Glutamatergic neuron (in vitro differentiated cells): ENCODE measurements around the gene CLPTM1L. TPM values are rescaled to one million over a fixed set of nuclear protein-coding genes. Genes with fewer than 3 reads are reported as not detected.
A peak's percentile ranks its signal among the peaks of the same experiment; 100 is the strongest.

Experiments used
- DNase-seq: peaks from one replicate; pipeline ENCODE4 v3.0.0; 2022
- H3K27ac Mint-ChIP-seq: one replicate; pipeline ENCODE4 v1.8.0; 2020; ENCODE audit warnings: mild to moderate bottlenecking, mixed read lengths, inconsistent platforms; ENCODE audit not compliant: unreplicated experiment
- H3K27me3 Mint-ChIP-seq: one replicate; pipeline ENCODE4 v1.8.0; 2020; ENCODE audit warnings: mild to moderate bottlenecking, moderate library complexity, mixed read lengths, inconsistent platforms; ENCODE audit not compliant: unreplicated experiment
- H3K36me3 Mint-ChIP-seq: one replicate; pipeline ENCODE4 v1.8.0; 2020; ENCODE audit warnings: mild to moderate bottlenecking, mixed read lengths, inconsistent platforms; ENCODE audit not compliant: unreplicated experiment
- H3K4me1 Mint-ChIP-seq: one replicate; pipeline ENCODE4 v1.8.0; 2020; ENCODE audit warnings: mild to moderate bottlenecking, low read depth, mixed read lengths, inconsistent platforms; ENCODE audit not compliant: unreplicated experiment
- H3K4me3 Mint-ChIP-seq: one replicate; pipeline ENCODE4 v1.8.0; 2020; ENCODE audit warnings: mild to moderate bottlenecking, mixed read lengths, inconsistent platforms; ENCODE audit not compliant: unreplicated experiment
- H3K9me3 Mint-ChIP-seq: one replicate; pipeline ENCODE4 v1.8.0; 2020; ENCODE audit warnings: mild to moderate bottlenecking, moderate library complexity, mixed read lengths, inconsistent platforms; ENCODE audit not compliant: unreplicated experiment
- total RNA-seq: library from RNA; stranded (reverse); fragmentation: NEBNext Ultra II Directional; extraction: Animal tissue kit (Norgen Biotek cat#: 25700); gene quantifications from one replicate; pipeline ENCODE4 v1.2.1, GENCODE V29; 2021; ENCODE audit not compliant: unreplicated experiment
- TF ChIP-seq, protein P1 (sequence below): fragments of 200-600 bp; sonication (generic); IDR thresholded peaks from one replicate; pipeline ENCODE4 v1.5.0; 2021; ENCODE audit not compliant: partially characterized antibody, unreplicated experiment

The CLPTM1L gene
- total RNA-seq, 1 donor from 2014 or later: 95.2 TPM

DNA sequence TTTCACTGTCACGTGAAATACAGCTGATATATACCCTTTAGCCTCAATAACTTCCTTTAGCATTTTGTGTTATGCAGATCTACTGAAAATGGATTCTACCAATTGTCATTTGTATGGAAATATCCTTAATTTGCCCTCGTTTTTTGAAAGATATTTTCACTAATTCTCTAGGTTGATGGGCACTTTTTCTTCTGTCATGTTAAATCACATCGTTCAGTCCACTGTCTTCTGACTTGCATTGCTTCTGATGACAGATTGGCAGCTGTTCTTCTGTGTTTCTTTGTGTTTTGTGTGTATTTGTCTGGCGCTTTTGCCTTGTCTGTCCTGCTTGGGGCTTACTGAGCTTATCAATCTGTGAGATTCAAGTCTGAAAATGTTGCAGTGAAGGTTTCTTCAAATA lies 9.7 kb upstream of the CLPTM1L start:
- Mint-ChIP-seq H3K36me3 (peaks cover 7% of the 10 kb centered on the region), H3K4me3 (no peak overlapping the region), H3K27ac (peak overlapping the region; percentile 84), H3K9me3 (peaks cover 7% of the 10 kb centered on the region), H3K4me1 (peaks cover 15% of the 10 kb centered on the region), H3K27me3 (peaks cover 3% of the 10 kb centered on the region)
- TF ChIP-seq, protein P1, sequence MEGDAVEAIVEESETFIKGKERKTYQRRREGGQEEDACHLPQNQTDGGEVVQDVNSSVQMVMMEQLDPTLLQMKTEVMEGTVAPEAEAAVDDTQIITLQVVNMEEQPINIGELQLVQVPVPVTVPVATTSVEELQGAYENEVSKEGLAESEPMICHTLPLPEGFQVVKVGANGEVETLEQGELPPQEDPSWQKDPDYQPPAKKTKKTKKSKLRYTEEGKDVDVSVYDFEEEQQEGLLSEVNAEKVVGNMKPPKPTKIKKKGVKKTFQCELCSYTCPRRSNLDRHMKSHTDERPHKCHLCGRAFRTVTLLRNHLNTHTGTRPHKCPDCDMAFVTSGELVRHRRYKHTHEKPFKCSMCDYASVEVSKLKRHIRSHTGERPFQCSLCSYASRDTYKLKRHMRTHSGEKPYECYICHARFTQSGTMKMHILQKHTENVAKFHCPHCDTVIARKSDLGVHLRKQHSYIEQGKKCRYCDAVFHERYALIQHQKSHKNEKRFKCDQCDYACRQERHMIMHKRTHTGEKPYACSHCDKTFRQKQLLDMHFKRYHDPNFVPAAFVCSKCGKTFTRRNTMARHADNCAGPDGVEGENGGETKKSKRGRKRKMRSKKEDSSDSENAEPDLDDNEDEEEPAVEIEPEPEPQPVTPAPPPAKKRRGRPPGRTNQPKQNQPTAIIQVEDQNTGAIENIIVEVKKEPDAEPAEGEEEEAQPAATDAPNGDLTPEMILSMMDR: no peak
- DNase-seq: no peak

- peaks cover 9% of the 10 kb centered on the region for H3K9me3 Mint-ChIP-seq
- no peak for DNase-seq
- H3K27ac Mint-ChIP-seq: no peak overlapping the region
- peaks cover 7% of the 10 kb centered on the region for H3K36me3 Mint-ChIP-seq
- H3K27me3 Mint-ChIP-seq: peaks cover 3% of the 10 kb centered on the region
- H3K4me1 Mint-ChIP-seq: peaks cover 15% of the 10 kb centered on the region
- TF ChIP-seq, protein P1: no peak
- H3K4me3 Mint-ChIP-seq: no peak overlapping the region
These were observed 7.6 kb upstream of the CLPTM1L start for GRCh38 chr5:1352231-1353219.

- peaks cover 3% of the 10 kb centered on the region for H3K27me3 Mint-ChIP-seq
- no peak overlapping the region for H3K4me3 Mint-ChIP-seq
- no peak overlapping the region for H3K27ac Mint-ChIP-seq
- no peak for DNase-seq
- peaks cover 7% of the 10 kb centered on the region for H3K36me3 Mint-ChIP-seq
- H3K4me1 Mint-ChIP-seq: peaks cover 13% of the 10 kb centered on the region
- peaks cover 7% of the 10 kb centered on the region for H3K9me3 Mint-ChIP-seq
- TF ChIP-seq, protein P1: no peak
These were observed 6.3 kb upstream of the CLPTM1L start for GRCh38 chr5:1351156-1351555.

DNA sequence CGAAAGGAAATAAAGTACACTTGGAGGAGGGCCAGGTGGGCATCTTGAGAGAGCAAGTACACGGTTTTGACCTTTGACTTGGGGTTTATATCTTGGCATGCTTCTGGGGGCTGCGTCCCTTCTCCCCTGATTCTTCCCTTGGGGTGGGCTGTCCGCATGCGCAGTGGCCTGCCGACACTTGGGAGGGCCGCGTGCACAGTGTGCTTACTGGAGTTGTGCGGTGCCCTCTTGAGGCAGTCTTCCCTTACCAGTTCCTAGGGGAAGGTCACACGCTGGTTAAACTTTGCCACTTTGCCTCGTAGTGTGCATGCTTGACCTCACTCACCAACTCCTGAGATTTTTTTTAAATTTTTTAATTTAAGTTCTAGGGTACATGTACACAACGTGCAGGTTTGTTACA lies 4.3 kb upstream of the CLPTM1L start:
- H3K4me3 Mint-ChIP-seq: no peak overlapping the region
- H3K27ac Mint-ChIP-seq: no peak overlapping the region
- TF ChIP-seq, protein P1: no peak
- H3K4me1 Mint-ChIP-seq: peaks cover 1% of the 10 kb centered on the region
- DNase-seq: no peak
- H3K27me3 Mint-ChIP-seq: peaks cover 2% of the 10 kb centered on the region
- peaks cover 7% of the 10 kb centered on the region for H3K36me3 Mint-ChIP-seq
- peaks cover 8% of the 10 kb centered on the region for H3K9me3 Mint-ChIP-seq

DNA sequence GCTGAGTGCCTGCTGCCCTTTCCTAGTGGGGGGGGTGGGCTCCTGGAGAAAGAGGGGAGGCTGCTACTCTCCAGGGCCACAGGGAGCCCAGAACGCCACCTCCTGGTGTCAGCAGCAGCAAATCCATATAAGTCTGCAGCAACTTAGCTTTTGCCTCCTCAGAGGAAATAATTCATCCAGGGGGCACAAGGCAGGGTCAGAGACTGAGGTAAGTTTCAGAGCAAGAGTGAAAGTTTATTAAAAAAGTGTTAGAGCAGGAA lies 4.0 kb upstream of the CLPTM1L start:
- Mint-ChIP-seq H3K4me1 (peaks cover 3% of the 10 kb centered on the region), H3K4me3 (no peak overlapping the region), H3K27ac (no peak overlapping the region), H3K36me3 (peaks cover 7% of the 10 kb centered on the region), H3K9me3 (peaks cover 11% of the 10 kb centered on the region), H3K27me3 (peaks cover 5% of the 10 kb centered on the region)
- TF ChIP-seq, protein P1: no peak
- no peak for DNase-seq
